ENCODE measurements around the gene TGFB3.

- no peak for TF ChIP-seq ZNF10 (CRISPR knock-in tag; IDR thresholded peaks at IDR 0.05; ENCODE audit: borderline replicate concordance, low read depth)
- TF ChIP-seq CEBPG (CRISPR knock-in tag; IDR thresholded peaks at IDR 0.05), result no peak
- TF ChIP-seq ZMYM3 (CRISPR knock-in tag; IDR thresholded peaks at IDR 0.05), result no peak
- no peak for TF ChIP-seq RAD21 (CRISPR knock-in tag; IDR thresholded peaks at IDR 0.05)
Measured at GRCh38 chr14:75960231-75960630, 21.6 kb downstream of the TGFB3 start.
